Stimulated activated CD4-positive, alpha-beta T cell treated with anti-CD3 and anti-CD28 coated beads, Interleukin-2, amount 100 ng/mL, for 24 hours (primary cell): Measurements from ENCODE around the gene MYADML2.
"Not testable (repeated sequence)": the region's sequence is repeated elsewhere in the genome, so short reads cannot be mapped to it uniquely, and the experiment has no call there.

Experiments used
- DNase-seq, 2 donors: peaks; one replicate each; pipeline ENCODE4 v3.0.0-alpha.2; 2020

Gene MYADML2, protein sequence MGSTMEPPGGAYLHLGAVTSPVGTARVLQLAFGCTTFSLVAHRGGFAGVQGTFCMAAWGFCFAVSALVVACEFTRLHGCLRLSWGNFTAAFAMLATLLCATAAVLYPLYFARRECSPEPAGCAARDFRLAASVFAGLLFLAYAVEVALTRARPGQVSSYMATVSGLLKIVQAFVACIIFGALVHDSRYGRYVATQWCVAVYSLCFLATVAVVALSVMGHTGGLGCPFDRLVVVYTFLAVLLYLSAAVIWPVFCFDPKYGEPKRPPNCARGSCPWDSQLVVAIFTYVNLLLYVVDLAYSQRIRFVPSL

DNA sequence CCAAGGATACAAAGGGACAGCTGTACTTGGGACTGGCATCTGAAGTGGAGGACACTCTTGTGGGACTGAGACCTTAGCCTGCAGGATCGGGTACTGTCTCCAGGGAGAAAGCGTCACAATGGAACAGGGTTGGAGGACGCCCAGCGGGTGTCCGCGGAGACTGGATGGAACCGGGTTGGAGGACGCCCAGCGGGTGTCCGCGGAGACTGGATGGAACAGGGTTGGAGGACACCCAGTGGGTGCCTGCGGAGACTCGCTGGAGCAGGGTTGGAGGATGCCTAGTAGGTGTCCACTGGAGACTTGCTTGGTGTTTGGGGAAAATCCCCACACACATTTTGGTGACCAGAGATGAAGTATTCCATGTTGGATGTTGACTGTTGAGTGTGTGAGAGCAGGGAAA, at the start of gene MYADML2:
Gene MYADML2, minus strand, starts transcription at position 45 of the 400 bp plus-strand sequence. CDS start 5,492 bp downstream, outside the sequence.
- no peak for DNase-seq

DNA sequence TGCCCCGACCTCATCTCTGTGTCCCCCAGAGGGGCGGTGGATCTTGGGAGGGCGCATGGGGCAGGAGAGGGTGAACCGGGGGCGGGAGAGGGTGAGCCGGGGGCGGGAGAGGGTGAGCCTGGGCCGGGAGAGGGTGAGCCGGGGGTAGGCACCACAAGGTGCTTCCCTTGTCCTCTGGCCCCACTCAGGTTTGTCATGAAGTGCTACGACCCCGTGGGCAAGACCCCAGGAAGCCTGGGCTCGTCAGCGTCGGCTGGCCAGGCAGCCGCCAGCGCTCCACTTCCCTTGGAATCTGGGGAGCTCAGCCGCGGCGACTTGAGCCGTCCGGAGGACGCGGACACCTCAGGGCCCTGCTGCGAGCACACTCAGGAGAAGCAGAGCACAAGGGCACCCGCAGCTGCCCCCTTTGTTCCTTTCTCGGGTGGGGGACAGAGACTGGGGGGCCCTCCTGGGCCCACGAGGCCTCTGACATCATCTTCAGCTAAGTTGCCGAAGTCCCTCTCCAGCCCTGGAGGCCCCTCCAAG, 49.3 kb upstream of the MYADML2 start:
- no peak for DNase-seq

- DNase-seq = no peak
These were observed 48.6 kb upstream of the MYADML2 start for GRCh38 chr17:81995463-81996231.

DNA sequence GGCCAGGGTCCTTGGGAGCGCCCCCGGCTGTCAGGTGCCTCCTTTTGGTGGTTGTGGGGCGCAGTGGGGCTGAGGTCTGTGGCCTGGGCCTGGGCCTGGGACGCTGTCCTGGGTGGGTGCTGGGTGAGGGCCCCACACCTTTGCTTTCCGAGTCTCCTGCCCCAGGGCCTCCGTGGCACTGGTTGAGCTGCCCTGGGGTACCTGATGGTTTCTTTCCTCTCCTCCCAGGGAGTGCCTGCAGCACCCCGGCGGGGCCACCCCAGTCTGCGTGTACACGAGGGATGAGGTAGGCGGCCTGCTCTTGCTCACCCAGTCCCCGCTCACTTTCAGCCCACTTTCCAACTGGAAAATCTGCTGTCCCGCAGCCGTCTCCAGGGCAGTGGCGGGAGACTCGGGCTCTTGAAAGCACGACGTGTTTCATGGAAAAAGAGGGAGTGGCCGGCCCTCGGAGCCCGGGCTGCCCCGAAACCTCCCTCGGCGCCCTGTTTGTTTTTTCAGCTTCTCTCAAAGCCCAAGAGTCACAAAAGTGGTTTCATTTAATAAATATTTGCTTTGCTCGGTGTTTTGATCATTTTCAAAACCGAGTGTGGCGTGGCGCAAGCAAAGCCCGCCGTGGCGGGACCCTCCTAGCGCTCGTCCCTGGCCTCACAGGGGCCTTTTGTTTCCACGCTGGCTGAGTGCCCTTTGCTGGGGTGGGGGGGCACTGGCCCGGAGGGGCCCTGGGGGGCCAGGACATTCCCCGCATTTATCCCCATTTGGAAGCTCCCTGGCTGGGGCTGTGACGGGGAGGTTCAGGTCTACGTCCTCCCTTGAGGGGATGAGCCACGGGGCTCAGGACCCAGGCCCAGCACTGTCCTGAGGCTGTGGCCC, 47.8 kb upstream of the MYADML2 start:
- DNase-seq = no peak

- no peak for DNase-seq
These were observed 46.9 kb upstream of the MYADML2 start for GRCh38 chr17:81993729-81994592.

GRCh38 chr17:81992306-81993102, 45.5 kb upstream of the MYADML2 start:
- no peak for DNase-seq

DNA sequence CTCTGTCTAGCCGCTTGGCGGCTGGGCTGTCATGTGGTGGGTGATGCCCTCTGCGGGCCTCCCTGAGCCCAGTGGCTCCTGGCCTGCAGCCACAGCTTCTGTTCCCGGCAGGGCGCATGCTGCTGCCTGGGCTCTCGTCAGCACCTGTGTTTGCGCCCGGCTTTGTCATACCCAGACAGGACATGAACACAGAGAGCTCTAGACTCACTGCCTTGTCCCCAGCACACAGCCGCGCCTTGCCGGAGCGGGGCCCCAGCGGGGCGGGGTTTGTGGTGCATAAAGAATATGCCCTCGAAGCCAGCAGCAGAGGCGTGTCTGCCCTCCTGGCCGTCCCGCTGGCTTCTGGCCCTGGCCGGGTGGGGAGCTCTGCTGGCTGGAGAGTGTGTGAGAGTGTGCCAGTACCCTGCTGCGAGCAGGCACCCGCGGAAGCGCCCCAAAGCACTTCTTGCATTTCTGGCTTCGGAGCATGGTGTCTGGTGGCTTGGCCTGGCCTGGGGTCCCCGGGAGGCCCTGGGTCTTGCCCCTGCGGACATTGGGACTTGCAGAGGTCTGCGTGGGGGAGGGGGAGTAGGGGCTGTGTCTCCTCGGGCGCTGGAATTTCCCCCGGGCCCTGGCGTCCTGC, 44.8 kb upstream of the MYADML2 start:
- no peak for DNase-seq

DNA sequence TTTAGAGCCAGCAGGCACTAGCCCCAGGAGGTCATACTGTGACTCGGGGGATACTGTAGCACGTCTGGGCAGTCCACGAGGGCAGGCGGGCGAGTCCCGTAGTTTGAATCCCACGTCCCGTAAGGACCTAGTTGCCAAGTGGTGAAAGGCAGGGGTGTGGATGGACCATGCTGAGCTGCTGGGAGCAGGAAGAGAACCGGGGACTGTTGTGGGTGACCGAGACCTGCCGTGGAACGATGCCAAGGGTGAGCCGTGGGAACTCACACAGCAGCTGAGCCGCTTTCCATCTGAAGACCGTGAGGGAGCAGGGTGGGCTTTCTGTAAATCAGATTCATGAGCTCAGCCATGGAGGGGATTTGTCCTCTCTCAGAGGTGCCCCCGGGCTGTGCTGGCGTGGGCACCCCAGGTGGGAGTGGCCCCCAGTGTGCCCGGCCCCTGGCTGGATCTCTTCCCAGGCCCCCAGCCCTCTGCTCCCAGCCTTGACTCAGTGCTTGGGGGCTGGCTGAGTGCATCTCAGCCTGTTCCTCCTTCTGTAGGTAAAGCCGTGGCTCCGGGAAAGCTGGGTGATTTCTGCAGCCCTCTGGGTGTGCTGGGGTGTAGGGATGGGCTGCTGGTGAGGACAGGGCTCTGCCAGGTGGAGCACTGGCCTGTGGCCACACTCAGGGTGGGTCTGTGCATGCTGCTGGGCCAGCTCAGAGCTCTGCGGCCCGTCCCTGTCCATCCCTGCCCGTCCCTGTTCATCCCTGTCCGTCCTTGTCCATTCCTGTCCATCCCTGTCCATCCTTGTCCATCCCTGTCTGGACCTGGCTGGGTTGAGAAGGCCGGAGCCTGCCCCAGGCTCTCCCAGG, 44.0 kb upstream of the MYADML2 start:
- DNase-seq = no peak

- no peak for DNase-seq
These were observed 40.2 kb upstream of the MYADML2 start for GRCh38 chr17:81987161-81987770.

DNA sequence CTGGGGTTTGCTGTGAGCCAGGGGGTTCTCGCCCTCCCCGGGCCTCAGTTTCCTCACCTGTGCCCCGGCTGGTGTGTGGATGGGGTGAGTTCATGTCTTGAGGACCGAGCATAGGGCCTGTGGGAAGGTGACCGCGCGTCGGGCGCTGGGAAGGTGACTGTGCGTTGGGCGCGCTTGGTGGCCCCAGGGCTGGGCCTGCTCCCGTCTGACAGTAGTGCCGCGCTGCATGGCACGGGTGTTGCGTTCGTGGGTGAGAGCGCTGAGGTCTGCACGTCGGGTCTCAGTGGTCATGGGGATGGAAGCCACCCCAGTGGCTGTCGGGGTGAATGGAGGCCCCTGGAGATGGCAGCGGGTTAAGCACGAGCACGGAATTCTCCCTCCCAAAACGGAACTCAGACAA, 39.6 kb upstream of the MYADML2 start:
- DNase-seq = no peak

GRCh38 chr17:81984773-81985410, 37.9 kb upstream of the MYADML2 start:
- DNase-seq = no peak

GRCh38 chr17:81983639-81984373, 36.8 kb upstream of the MYADML2 start:
- no peak for DNase-seq

- DNase-seq = no peak
These were observed 36.1 kb upstream of the MYADML2 start for GRCh38 chr17:81983011-81983638.

GRCh38 chr17:81981511-81981910, 34.5 kb upstream of the MYADML2 start:
- not testable (repeated sequence) for DNase-seq

DNA sequence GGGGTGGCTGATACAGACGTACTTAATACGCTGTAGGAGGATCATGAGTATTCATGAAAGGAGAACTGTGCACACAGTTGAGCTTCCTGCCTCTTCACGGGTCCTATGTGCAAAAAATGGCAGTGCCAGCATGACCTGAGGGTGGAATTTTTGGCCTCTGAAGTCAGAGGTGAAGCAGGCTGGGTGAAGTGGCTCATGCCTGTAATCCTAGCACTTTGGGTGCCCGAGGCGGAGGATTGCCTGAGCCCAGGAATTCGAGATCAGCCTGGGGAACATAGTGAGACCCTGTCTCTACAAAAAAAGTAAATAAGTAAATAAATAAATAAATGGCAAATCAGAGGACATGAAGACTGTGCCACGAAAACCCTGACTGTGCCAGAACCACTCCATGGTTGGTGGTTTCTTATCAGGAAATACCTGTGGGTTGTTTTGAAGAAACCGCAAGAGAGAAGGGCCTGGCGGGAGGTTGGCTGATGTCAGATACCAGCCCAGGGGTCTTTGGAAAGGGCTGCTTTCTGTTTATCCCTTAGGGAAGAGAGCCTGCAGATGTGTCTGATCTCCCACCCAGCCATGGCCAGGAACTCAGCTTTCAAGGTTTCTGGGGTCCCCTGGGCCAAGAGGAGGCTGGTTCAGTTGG, 33.8 kb upstream of the MYADML2 start:
- DNase-seq = no peak

- no peak for DNase-seq
These were observed 33.1 kb upstream of the MYADML2 start for GRCh38 chr17:81980122-81980521.
